Measurements from ENCODE around the gene EIF2S1.
"Not testable (repeated sequence)": the region's sequence is repeated elsewhere in the genome, so short reads cannot be mapped to it uniquely, and the experiment has no call there.

EIF2S1 gene

GRCh38 chr14:67359775-67360469 is at the start of gene EIF2S1, which contains the start of gene ATP6V1D:
Gene EIF2S1, plus strand, starts transcription at chr14:67360328. Its CDS starts 4,440 bp downstream, at chr14:67364768.
Gene ATP6V1D, minus strand, starts transcription at chr14:67359804. Its CDS starts 106 bp downstream, at chr14:67359698.
- DNase-seq: peak; percentile 99

GRCh38 chr14:67311868-67312267 is 48.3 kb upstream of the EIF2S1 start:
- DNase-seq: no peak

GRCh38 chr14:67313153-67313552 is 47.0 kb upstream of the EIF2S1 start:
- no peak for DNase-seq

- DNase-seq: no peak
Observed at GRCh38 chr14:67317822-67318221, 42.3 kb upstream of the EIF2S1 start.

GRCh38 chr14:67319142-67319541 is 41.0 kb upstream of the EIF2S1 start:
- no peak for DNase-seq

GRCh38 chr14:67329666-67330065 is 30.5 kb upstream of the EIF2S1 start:
- not testable (repeated sequence) for DNase-seq

- no peak for DNase-seq
Observed at GRCh38 chr14:67331368-67332125, 28.6 kb upstream of the EIF2S1 start.

GRCh38 chr14:67332468-67332867 is 27.7 kb upstream of the EIF2S1 start:
- DNase-seq: no peak

GRCh38 chr14:67335781-67336180 is 24.3 kb upstream of the EIF2S1 start:
- DNase-seq: peak in 1 of 2 donors; percentile 4

- not testable (repeated sequence) for DNase-seq
Observed at GRCh38 chr14:67341231-67341630, 18.9 kb upstream of the EIF2S1 start.

GRCh38 chr14:67343601-67344230 is 16.4 kb upstream of the EIF2S1 start:
- no peak for DNase-seq

- DNase-seq: no peak
Observed at GRCh38 chr14:67345583-67345982, 14.5 kb upstream of the EIF2S1 start.

GRCh38 chr14:67352055-67352454 is 8.1 kb upstream of the EIF2S1 start:
- DNase-seq: no peak

- DNase-seq: no peak
Observed at GRCh38 chr14:67357186-67357968, 2.8 kb upstream of the EIF2S1 start.

- no peak for DNase-seq
Observed at GRCh38 chr14:67357969-67358354, 2.2 kb upstream of the EIF2S1 start.

- DNase-seq: no peak
Observed at GRCh38 chr14:67358924-67359774, 979 bp upstream of the EIF2S1 start.

GRCh38 chr14:67360470-67361206 is 510 bp downstream of the EIF2S1 start:
- peak in 1 of 2 donors; percentile 44 for DNase-seq

GRCh38 chr14:67365476-67365875 is 5.3 kb downstream of the EIF2S1 start:
- DNase-seq: no peak

- peak in 1 of 2 donors; percentile 7 for DNase-seq
Observed at GRCh38 chr14:67370830-67371229, 10.7 kb downstream of the EIF2S1 start.

GRCh38 chr14:67371247-67372148 is 11.4 kb downstream of the EIF2S1 start:
- no peak for DNase-seq

Data from activated CD4-positive, alpha-beta T cell treated with anti-CD3 and anti-CD28 coated beads for 4 hours (primary cell).